Psoas muscle (tissue), 8 donors: ENCODE data around the gene CHST3. TPM values are rescaled to one million over a fixed set of nuclear protein-coding genes. Genes with fewer than 3 reads are reported as not detected.

Experiments
- ATAC-seq, 4 donors: fragments of 200-7000 bp; cut with Tn5 transposase; one replicate each; pipeline ENCODE4 v1.9.1; 2020; ENCODE audit warnings: moderate library complexity in 3 of 4, mild to moderate bottlenecking in 2 of 4
- DNase-seq, 2 donors: peaks; one replicate each; pipeline ENCODE4 v3.0.0-alpha.2; 2020
- H3K27ac ChIP-seq: fragments of 200-600 bp; one replicate; pipeline ENCODE4 v1.8.0; 2022
- H3K27me3 ChIP-seq, 3 donors: fragments of 200-600 bp in 1 of 3; one replicate each; pipeline versions ENCODE4 v1.6.1 to v1.8.0; 2013 to 2022; ENCODE audit warnings: low read length in 2 of 3, mild to moderate bottlenecking in 2 of 3, moderate library complexity in 1 of 3; ENCODE audit not compliant: insufficient read depth in 3 of 3
- H3K36me3 ChIP-seq, 2 donors: fragments of 200-600 bp in 1 of 2; one replicate each; pipeline versions ENCODE4 v1.6.1 to v1.8.0; 2013 to 2022; ENCODE audit warnings: low read depth in 1 of 2, mild to moderate bottlenecking in 1 of 2, moderate library complexity in 1 of 2; ENCODE audit not compliant: insufficient read depth in 1 of 2
- H3K4me1 ChIP-seq: fragments of 200-600 bp; one replicate; pipeline ENCODE4 v1.8.0; 2022
- H3K4me3 ChIP-seq: fragments of 200-600 bp; one replicate; pipeline ENCODE4 v1.8.0; 2022; ENCODE audit warnings: mild to moderate bottlenecking
- H3K9me3 ChIP-seq: fragments of 200-600 bp; one replicate; pipeline ENCODE4 v1.8.0; 2022
- CTCF ChIP-seq: fragments of 200-600 bp; IDR thresholded peaks from one replicate; pipeline ENCODE4 v1.8.0; 2022; ENCODE audit warnings: antibody characterized with exemption
- WGBS, 3 donors: extraction: QIAGEN DNeasy Blood & Tissue Kit; methylation state at CpG; one replicate each; pipeline versions ENCODE4 v1.1.6 to v1.1.7; 2013; 5-methylcytosine and 5-hydroxymethylcytosine counted together
- intact Hi-C, 2 donors: fragments of 100-400 bp; cut with DNase I; formaldehyde crosslinking; loops; one replicate each; pipeline versions ENCODE4 v1.11.0 to v1.14.2; 2022
- polyA plus RNA-seq, 3 donors: library from polyadenylated mRNA; stranded (reverse); fragments of 200-250 nt; gene quantifications; one replicate each; pipeline ENCODE4 v1.2.3, GENCODE V29; 2013
- total RNA-seq, 4 donors: library from RNA; stranded (reverse); fragmentation: NEBNext Ultra II Directional in 2 of 4; extraction: Animal tissue kit (Norgen Biotek cat#: 25700) in 2 of 4; gene quantifications; one replicate each; pipeline versions ENCODE4 v1.2.1 to v1.2.4, GENCODE V29; 2021 to 2023
- donor health status: healthy with polysubstance abuse.
- donor health status: DM: no; HTN: no; CAD: no; lungs with moderate emphysema.
- donor health status: Bipolar disorder and iron deficiency.
- donor health status: healthy.
- donor health status: DM: yes; HTN: yes; CAD: no.
- donor health status: DM: no; HTN: no; CAD: no.
- donor health status: DM: no; HTN: no; CAD: no.
- donor health status: DM: yes; HTN: yes; CAD: no.

The CHST3 gene
- total and polyA plus RNA-seq, 7 donors, result 3.3 to 44.0 (median 12.1) TPM

GRCh38 chr10:72041491-72041890 lies 77.3 kb downstream of the CHST3 start:
- Histone ChIP-seq H3K36me3 (no peaks in the 10 kb centered on the region), H3K9me3 (no peaks in the 10 kb centered on the region), H3K27ac (no peak overlapping the region), H3K4me1 (no peaks in the 10 kb centered on the region), H3K4me3 (no peak overlapping the region), H3K27me3 (no peaks in the 10 kb centered on the region)
- no peak for DNase-seq
- ATAC-seq, result no peak
- TF ChIP-seq CTCF, result no peak
- intact Hi-C loops, result no loop called here
- WGBS, 3 donors, result 88 to 93% (median 90%) methylated on average over 6 of the region's 6 CpGs

- Histone ChIP-seq H3K4me1 (no peaks in the 10 kb centered on the region), H3K4me3 (no peak overlapping the region), H3K27ac (no peak overlapping the region), H3K36me3 (no peaks in the 10 kb centered on the region), H3K27me3 (no peaks in the 10 kb centered on the region), H3K9me3 (no peaks in the 10 kb centered on the region)
- ATAC-seq, result no peak
- no peak for DNase-seq
- 89 to 95% (median 89%) methylated on average over 10 of the region's 10 CpGs for WGBS, 3 donors
- intact Hi-C loops, result no loop called here
- TF ChIP-seq CTCF, result no peak
These were observed 79.0 kb downstream of the CHST3 start for GRCh38 chr10:72043016-72043834.

GRCh38 chr10:72044417-72045041 lies 80.3 kb downstream of the CHST3 start:
- intact Hi-C loops, result loop anchor here (1.0 to 5.0 kb wide), 3 partner anchors 72 to 147 kb away; no protein-coding TSS in a partner anchor
- Histone ChIP-seq H3K27ac (no peak overlapping the region), H3K9me3 (no peaks in the 10 kb centered on the region), H3K36me3 (no peaks in the 10 kb centered on the region), H3K4me1 (no peaks in the 10 kb centered on the region), H3K27me3 (no peaks in the 10 kb centered on the region), H3K4me3 (no peak overlapping the region)
- DNase-seq (peak; percentile 50 to 79), ATAC-seq (peak; percentile 87 to 91 (median 88))
- peak; percentile 65 for TF ChIP-seq CTCF
- 27 to 41% (median 27%) methylated on average over 15 to 17 of the region's 17 CpGs for WGBS, 3 donors

GRCh38 chr10:72045586-72045985 lies 81.4 kb downstream of the CHST3 start:
- DNase-seq, result no peak
- H3K9me3 ChIP-seq, result no peaks in the 10 kb centered on the region
- no peaks in the 10 kb centered on the region for H3K4me1 ChIP-seq
- H3K27me3 ChIP-seq, result no peaks in the 10 kb centered on the region
- no peak for TF ChIP-seq CTCF
- H3K4me3 ChIP-seq, result no peak overlapping the region
- intact Hi-C loops, result loop anchor here (1.0 to 5.0 kb wide), 3 partner anchors 73 to 148 kb away; no protein-coding TSS in a partner anchor
- no peak for ATAC-seq
- no peak overlapping the region for H3K27ac ChIP-seq
- WGBS, 3 donors, result 96 to 97% (median 97%) methylated on average over 2 of the region's 2 CpGs
- H3K36me3 ChIP-seq, result no peaks in the 10 kb centered on the region
